HepG2 (cell line): Measurements from ENCODE around the gene PRMT7. TPM values are rescaled to one million over a fixed set of nuclear protein-coding genes. Genes with fewer than 3 reads are reported as not detected.

Source experiments
- ATAC-seq: fragments of 200-7000 bp; cut with Tn5 transposase; 3 replicates; pipeline ENCODE4 v1.9.1; 2020; ENCODE audit warnings: mild to moderate bottlenecking, moderate library complexity
- BruUV-seq: library from RNA; stranded (reverse); fragments of 400-500 nt; replicated peaks from 2 replicates; lab custom pipeline; 2021; lab: Mats Ljungman, UMichigan
- CTCF ChIA-PET: fragments of 300-600 bp; formaldehyde crosslinking; extraction: SDS; loops from one replicate; lab custom pipeline; 2021; ENCODE audit warnings: low total read pairs, inconsistent platforms, low intra/inter-chr PET ratio; lab: Yijun Ruan, JAX
- POLR2A ChIA-PET: fragments of 350-600 bp; sonication (Branson Sonifier 250); formaldehyde crosslinking; loops from one replicate; lab custom pipeline; 2020; ENCODE audit warnings: antibody characterized with exemption, inconsistent platforms; lab: Yijun Ruan, JAX
- DNase-seq: peaks from one replicate; pipeline ENCODE4 v3.0.0-alpha.2; 2015; ENCODE audit warnings: low spot score
- FAIRE-seq: peaks from 3 replicates; lab custom pipeline; 2011; peaks lifted over from hg19 to GRCh38; lab: Jason Lieb, UNC
- H2AFZ ChIP-seq: one replicate; pipeline ENCODE4 v1.6.1; 2011; ENCODE audit warnings: low read length, inconsistent platforms
- H3K27ac ChIP-seq: fragments of 300-600 bp; 3 replicates; pipeline ENCODE4 v1.8.0; 2011; ENCODE audit warnings: mixed run types, mild to moderate bottlenecking, mixed read lengths, low read length, inconsistent platforms; ENCODE audit not compliant: insufficient read depth; ENCODE audit errors: extremely low read length
- H3K27me3 ChIP-seq, 2 experiments: fragments of 200-600 bp in 1 of 2; 2 replicates in 1 of 2; 3 replicates in 1 of 2; pipeline versions ENCODE4 v1.6.0 to v1.8.0; 2011; ENCODE audit warnings: low read length in 2 of 2, mild to moderate bottlenecking in 2 of 2, moderate library complexity in 2 of 2, inconsistent platforms in 1 of 2; ENCODE audit not compliant: insufficient read depth in 2 of 2, control insufficient read depth in 1 of 2
- H3K36me3 ChIP-seq, 2 experiments: fragments of 200-600 bp in 1 of 2; replicated peaks in 1 of 2; 2 replicates in 1 of 2; 3 replicates in 1 of 2; pipeline versions ENCODE4 v1.5.1 to v1.8.0; 2011; ENCODE audit warnings: low read length in 2 of 2, inconsistent platforms in 1 of 2; ENCODE audit not compliant: insufficient read depth in 2 of 2, control insufficient read depth in 1 of 2
- H3K4me1 ChIP-seq: 2 replicates; pipeline ENCODE4 v1.5.1; 2012; ENCODE audit warnings: low read length, inconsistent platforms; ENCODE audit not compliant: insufficient read depth
- H3K4me2 ChIP-seq: 2 replicates; pipeline ENCODE4 v1.6.0; 2011; ENCODE audit warnings: low read depth, low read length, inconsistent platforms
- H3K4me3 ChIP-seq, 3 experiments: fragments of 200-600 bp in 1 of 3; sonication (generic), shearing (Covaris generic) in 1 of 3; replicated peaks in 1 of 3; 2 replicates each; pipeline ENCODE4 v1.5.1; 2011 to 2016; ENCODE audit warnings: low read length in 3 of 3, inconsistent platforms in 2 of 3, low read depth in 2 of 3, mild to moderate bottlenecking in 2 of 3, control low read depth in 1 of 3, mixed read lengths in 1 of 3; ENCODE audit not compliant: insufficient read depth in 1 of 3
- H3K79me2 ChIP-seq: one replicate; pipeline ENCODE4 v1.6.1; 2011; ENCODE audit warnings: low read length, inconsistent platforms; ENCODE audit not compliant: insufficient read depth
- H3K9ac ChIP-seq: 2 replicates; pipeline ENCODE4 v1.6.0; 2011; ENCODE audit warnings: mild to moderate bottlenecking, low read depth, low read length, inconsistent platforms; ENCODE audit not compliant: insufficient read depth
- H3K9me3 ChIP-seq: 2 replicates; pipeline ENCODE4 v1.5.1; 2012; ENCODE audit warnings: mild to moderate bottlenecking, low read length
- H4K20me1 ChIP-seq: 2 replicates; pipeline ENCODE4 v1.6.0; 2011; ENCODE audit warnings: inconsistent platforms, mild to moderate bottlenecking, low read length, moderate library complexity; ENCODE audit not compliant: insufficient read depth
- CEBPB ChIP-seq: IDR thresholded peaks from 2 replicates; pipeline ENCODE4 v1.6.1; 2011; ENCODE audit warnings: low read depth, low read length, improper control_type of control experiment, borderline replicate concordance
- HOXA5 ChIP-seq: sonication (generic); formaldehyde crosslinking; IDR thresholded peaks from 2 replicates; pipeline ENCODE4 v1.4.0; 2020; ENCODE audit warnings: missing genetic modification reagents
- KLF12 ChIP-seq: sonication (generic); formaldehyde crosslinking; IDR thresholded peaks from 2 replicates; pipeline ENCODE4 v1.4.0; 2020; ENCODE audit warnings: missing genetic modification reagents, borderline replicate concordance
- MAFF ChIP-seq: IDR thresholded peaks from 2 replicates; pipeline ENCODE4 v1.6.1; 2011; ENCODE audit warnings: low read depth, low read length, improper control_type of control experiment
- MAFK ChIP-seq, 2 experiments: IDR thresholded peaks in 1 of 2; conservative IDR thresholded peaks in 1 of 2; 2 replicates each; pipeline ENCODE4 v1.6.1; 2011; ENCODE audit warnings: improper control_type of control experiment in 2 of 2, low read length in 2 of 2
- STAG1 ChIP-seq: sonication (generic); formaldehyde crosslinking; IDR thresholded peaks from 2 replicates; pipeline ENCODE4 v1.4.0; 2020; ENCODE audit warnings: missing genetic modification reagents
- WGBS: methylation state at CpG from one replicate; pipeline ENCODE4 v1.1.6; 2017; ENCODE audit warnings: low lambda C conversion rate; 5-methylcytosine and 5-hydroxymethylcytosine counted together
- in situ Hi-C: cut with HindIII; loops from 2 replicates; pipeline ENCODE4 v1.10.0; 2017; ENCODE audit warnings: low pct_unique_long_range_greater_than_20kb; ENCODE audit not compliant: extremely low pct_ligation_motif_present
- intact Hi-C: fragments of 100-400 bp; cut with micrococcal nuclease; formaldehyde crosslinking; loops from one replicate; pipeline ENCODE4 v1.10.0; 2022; ENCODE audit not compliant: unreplicated experiment
- polyA plus RNA-seq, 8 experiments: library from polyadenylated mRNA; depleted of rRNA in 3 of 8; stranded (reverse) in 7 of 8; unstranded in 1 of 8; fragments of >200 nt; fragmentation: Illumina TruSeq in 4 of 8; extraction: Trizol in 4 of 8; gene quantifications; 2 replicates each; pipeline versions ENCODE4 v1.2.1 to v1.2.3, GENCODE V29; 2011 to 2016; ENCODE audit warnings: low read depth in 4 of 8, missing spikeins in 1 of 8, mixed read lengths in 1 of 8; ENCODE audit not compliant: insufficient read depth in 1 of 8
- total RNA-seq, 5 experiments: library from RNA; depleted of rRNA; stranded (reverse); fragments of >200 nt; fragmentation: Illumina TruSeq; extraction: Trizol; gene quantifications; 2 replicates each; pipeline ENCODE4 v1.2.3, GENCODE V29; 2016; ENCODE audit warnings: low read depth in 1 of 5
- TF ChIP-seq, protein P1 (sequence below): sonication (generic); formaldehyde crosslinking; IDR thresholded peaks from 2 replicates; pipeline ENCODE4 v1.5.0; 2020; ENCODE audit warnings: missing genetic modification reagents
- TF ChIP-seq, protein P2 (sequence below): sonication (generic); formaldehyde crosslinking; IDR thresholded peaks from 2 replicates; pipeline ENCODE4 v1.5.0; 2020; ENCODE audit warnings: mild to moderate bottlenecking, missing genetic modification reagents, moderate library complexity

The PRMT7 gene
- total and polyA plus RNA-seq, 2 of the 13 experiments (the other 11 are each of a cell fraction or from before 2014, with no cell fraction given) = 47.5 to 55.0 TPM

DNA sequence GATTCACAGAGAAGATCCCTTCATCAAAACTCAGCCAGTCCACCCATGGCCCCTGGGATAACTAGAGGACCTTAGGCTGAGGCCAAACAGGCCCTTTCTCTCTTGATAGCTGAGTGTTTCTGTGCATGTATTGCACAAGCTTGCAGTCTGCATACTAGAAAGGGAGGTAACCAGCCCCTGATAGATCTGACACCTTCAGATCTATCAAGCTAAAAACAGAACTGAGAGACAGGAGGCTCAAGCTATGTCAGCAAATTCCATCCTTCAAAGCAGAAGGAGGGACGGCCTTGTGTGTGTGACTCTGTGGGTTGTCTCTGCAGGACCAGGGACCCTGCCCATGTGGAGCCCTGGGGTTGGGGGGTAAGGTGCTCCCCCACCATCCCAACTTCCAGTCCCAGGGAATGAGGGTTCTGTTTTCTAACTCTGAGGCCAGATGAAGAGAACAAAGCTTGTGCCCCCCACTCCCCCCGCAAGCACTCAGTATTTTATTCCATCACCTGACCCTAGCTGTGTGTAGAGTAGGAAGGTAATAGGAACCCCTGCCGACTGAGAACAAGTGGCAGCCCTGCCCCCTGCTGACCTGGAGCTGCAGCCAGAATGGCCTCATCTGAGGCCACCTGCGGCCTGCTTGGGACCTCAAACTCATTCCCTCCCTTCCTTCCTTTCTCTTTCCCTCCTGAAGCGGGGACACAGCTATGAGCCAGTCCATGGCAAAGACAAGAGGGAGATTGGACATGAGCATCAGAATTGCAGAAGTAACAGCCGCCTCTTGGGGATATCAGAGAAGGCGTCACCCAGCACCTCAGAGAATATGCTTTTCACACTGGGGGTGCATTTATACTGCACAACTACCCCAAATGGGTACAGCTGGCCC, 73.7 kb downstream of the PRMT7 start:
- ATAC-seq = peak; percentile 35
- no peak overlapping the region for H3K4me3 ChIP-seq
- in situ Hi-C loops = no loop called here
- peaks cover 28% of the 10 kb centered on the region for H3K4me1 ChIP-seq
- no TSS peak for BruUV-seq
- 37% methylated on average over 7 of the region's 7 CpGs for WGBS
- intact Hi-C loops = loop anchor here (10.0 kb wide), 1 partner anchor 60 kb away; the partner anchor contains the start of gene SMPD3
- no peak overlapping the region for H3K4me2 ChIP-seq
- no peaks in the 10 kb centered on the region for H3K36me3 ChIP-seq
- POLR2A ChIA-PET = no interaction called here
- H4K20me1 ChIP-seq = no peaks in the 10 kb centered on the region
- peaks cover 0 to 30% of the 10 kb centered on the region in 2 experiments; a peak in 4 of 5 replicates for H3K27me3 ChIP-seq
- no peaks in the 10 kb centered on the region for H3K79me2 ChIP-seq
- H3K9ac ChIP-seq = no peak overlapping the region
- DNase-seq = no peak
- CTCF ChIA-PET = no interaction called here
- no peaks in the 10 kb centered on the region for H3K9me3 ChIP-seq
- no peak overlapping the region for H2AFZ ChIP-seq
- FAIRE-seq = no peak
- no peak overlapping the region for H3K27ac ChIP-seq
- TF ChIP-seq CEBPB = peak; percentile 10; the same call in 1 of the 2 replicates
- TF ChIP-seq, protein P1, sequence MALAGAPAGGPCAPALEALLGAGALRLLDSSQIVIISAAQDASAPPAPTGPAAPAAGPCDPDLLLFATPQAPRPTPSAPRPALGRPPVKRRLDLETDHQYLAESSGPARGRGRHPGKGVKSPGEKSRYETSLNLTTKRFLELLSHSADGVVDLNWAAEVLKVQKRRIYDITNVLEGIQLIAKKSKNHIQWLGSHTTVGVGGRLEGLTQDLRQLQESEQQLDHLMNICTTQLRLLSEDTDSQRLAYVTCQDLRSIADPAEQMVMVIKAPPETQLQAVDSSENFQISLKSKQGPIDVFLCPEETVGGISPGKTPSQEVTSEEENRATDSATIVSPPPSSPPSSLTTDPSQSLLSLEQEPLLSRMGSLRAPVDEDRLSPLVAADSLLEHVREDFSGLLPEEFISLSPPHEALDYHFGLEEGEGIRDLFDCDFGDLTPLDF (CRISPR knock-in tag) = no peak
- peak; percentile 48 to 56; a peak in 3 of 4 replicates for TF ChIP-seq MAFK (conservative IDR thresholded peaks at IDR 0.05 in 1 of 2, IDR thresholded peaks at IDR 0.05 in 1 of 2; ENCODE audit: low read length in 2 of 2)
- TF ChIP-seq MAFF = peak; percentile 48
- TF ChIP-seq, protein P2, sequence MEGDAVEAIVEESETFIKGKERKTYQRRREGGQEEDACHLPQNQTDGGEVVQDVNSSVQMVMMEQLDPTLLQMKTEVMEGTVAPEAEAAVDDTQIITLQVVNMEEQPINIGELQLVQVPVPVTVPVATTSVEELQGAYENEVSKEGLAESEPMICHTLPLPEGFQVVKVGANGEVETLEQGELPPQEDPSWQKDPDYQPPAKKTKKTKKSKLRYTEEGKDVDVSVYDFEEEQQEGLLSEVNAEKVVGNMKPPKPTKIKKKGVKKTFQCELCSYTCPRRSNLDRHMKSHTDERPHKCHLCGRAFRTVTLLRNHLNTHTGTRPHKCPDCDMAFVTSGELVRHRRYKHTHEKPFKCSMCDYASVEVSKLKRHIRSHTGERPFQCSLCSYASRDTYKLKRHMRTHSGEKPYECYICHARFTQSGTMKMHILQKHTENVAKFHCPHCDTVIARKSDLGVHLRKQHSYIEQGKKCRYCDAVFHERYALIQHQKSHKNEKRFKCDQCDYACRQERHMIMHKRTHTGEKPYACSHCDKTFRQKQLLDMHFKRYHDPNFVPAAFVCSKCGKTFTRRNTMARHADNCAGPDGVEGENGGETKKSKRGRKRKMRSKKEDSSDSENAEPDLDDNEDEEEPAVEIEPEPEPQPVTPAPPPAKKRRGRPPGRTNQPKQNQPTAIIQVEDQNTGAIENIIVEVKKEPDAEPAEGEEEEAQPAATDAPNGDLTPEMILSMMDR (CRISPR knock-in tag) = peak; percentile 62
- TF ChIP-seq KLF12 (CRISPR knock-in tag) = no peak
- TF ChIP-seq STAG1 (CRISPR knock-in tag) = peak; percentile 25; the same call in 1 of the 2 replicates
- no peak for TF ChIP-seq HOXA5 (CRISPR knock-in tag)
